ENCODE measurements around the gene RANBP17. TPM values are rescaled to one million over a fixed set of nuclear protein-coding genes. Genes with fewer than 3 reads are reported as not detected.
"Not testable (repeated sequence)": the region's sequence is repeated elsewhere in the genome, so short reads cannot be mapped to it uniquely, and the experiment has no call there.

The RANBP17 gene
- total and polyA plus RNA-seq, 2 experiments from 2014 or later, result 43.8 to 53.1 TPM

DNA sequence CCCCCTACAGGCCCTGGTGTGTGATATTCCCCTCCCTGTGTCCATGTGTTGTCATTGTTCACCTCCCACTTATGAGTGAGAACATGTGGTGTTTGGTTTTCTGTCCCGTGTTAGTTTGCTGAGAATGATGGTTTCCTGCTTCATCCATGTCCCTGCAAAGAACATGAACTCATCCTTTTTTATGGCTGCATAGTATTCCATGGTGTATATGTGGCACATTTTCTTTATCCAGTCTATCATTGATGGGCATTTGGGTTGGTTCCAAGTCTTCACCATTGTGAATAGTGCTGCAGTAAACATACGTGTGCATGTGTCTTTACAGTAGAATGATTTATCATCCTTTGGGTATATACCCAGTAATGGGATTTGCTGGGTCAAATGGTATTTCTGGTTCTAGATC lies 313.1 kb downstream of the RANBP17 start:
- not testable (repeated sequence) for H3K36me3 ChIP-seq (ENCODE audit: insufficient read depth)

DNA sequence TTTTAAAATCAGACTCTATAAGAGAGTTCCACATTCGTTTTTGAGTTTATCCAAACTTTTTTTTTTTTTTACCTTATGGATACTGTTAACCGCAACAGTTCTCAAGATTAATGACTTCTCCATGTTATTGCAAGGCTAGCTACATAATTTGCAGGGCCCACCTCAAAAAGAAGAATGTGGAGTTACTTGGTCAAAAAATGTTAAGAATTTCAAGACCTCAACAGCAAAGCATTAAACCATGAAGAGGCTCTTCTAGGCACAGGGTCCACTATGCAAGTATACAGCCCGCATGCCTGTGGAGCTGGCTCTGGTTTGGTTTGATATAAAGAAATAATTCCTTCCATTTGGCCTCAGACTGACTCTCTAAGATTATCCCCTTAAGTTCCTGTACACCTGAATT lies 313.9 kb downstream of the RANBP17 start:
- peaks cover 12% of the 10 kb centered on the region; the same call in 2 of the 3 replicates for H3K36me3 Mint-ChIP-seq (ENCODE audit: low read depth)
- H3K4me3 ChIP-seq, result no peak overlapping the region
- H3K4me1 ChIP-seq (ENCODE audit: insufficient read depth), result no peaks in the 10 kb centered on the region
- DNase-seq (ENCODE audit: low spot score) (peak; percentile 28), ATAC-seq (no peak)
- H3K9me3 Mint-ChIP-seq, result no peaks in the 10 kb centered on the region; the same call in 2 of the 3 replicates
- H3K27me3 ChIP-seq (ENCODE audit: insufficient read depth), result no peaks in the 10 kb centered on the region
- H3K27ac Mint-ChIP-seq, result no peak overlapping the region
- H4K20me1 ChIP-seq (replicated peaks; ENCODE audit: insufficient read depth), result no peaks in the 10 kb centered on the region
- no peak overlapping the region for H3K4me2 ChIP-seq
- H3K36me3 ChIP-seq (ENCODE audit: insufficient read depth), result no peaks in the 10 kb centered on the region
- no peaks in the 10 kb centered on the region for H3F3A ChIP-seq (replicated peaks; ENCODE audit: low read depth)
- no peaks in the 10 kb centered on the region for H3K4me1 Mint-ChIP-seq
- no peaks in the 10 kb centered on the region for H3K9me2 ChIP-seq (ENCODE audit: insufficient read depth)
- H3K4me3 Mint-ChIP-seq, result no peak overlapping the region
- no peak overlapping the region for H2AFZ ChIP-seq
- H3K27ac ChIP-seq (ENCODE audit: low read depth), result no peak overlapping the region
- H3K79me2 ChIP-seq (replicated peaks; ENCODE audit: insufficient read depth), result no peaks in the 10 kb centered on the region
- H3K27me3 Mint-ChIP-seq (ENCODE audit: insufficient read depth, low read depth, poor library complexity), result no peaks in the 10 kb centered on the region
- TF ChIP-seq, protein P1, sequence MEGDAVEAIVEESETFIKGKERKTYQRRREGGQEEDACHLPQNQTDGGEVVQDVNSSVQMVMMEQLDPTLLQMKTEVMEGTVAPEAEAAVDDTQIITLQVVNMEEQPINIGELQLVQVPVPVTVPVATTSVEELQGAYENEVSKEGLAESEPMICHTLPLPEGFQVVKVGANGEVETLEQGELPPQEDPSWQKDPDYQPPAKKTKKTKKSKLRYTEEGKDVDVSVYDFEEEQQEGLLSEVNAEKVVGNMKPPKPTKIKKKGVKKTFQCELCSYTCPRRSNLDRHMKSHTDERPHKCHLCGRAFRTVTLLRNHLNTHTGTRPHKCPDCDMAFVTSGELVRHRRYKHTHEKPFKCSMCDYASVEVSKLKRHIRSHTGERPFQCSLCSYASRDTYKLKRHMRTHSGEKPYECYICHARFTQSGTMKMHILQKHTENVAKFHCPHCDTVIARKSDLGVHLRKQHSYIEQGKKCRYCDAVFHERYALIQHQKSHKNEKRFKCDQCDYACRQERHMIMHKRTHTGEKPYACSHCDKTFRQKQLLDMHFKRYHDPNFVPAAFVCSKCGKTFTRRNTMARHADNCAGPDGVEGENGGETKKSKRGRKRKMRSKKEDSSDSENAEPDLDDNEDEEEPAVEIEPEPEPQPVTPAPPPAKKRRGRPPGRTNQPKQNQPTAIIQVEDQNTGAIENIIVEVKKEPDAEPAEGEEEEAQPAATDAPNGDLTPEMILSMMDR (conservative IDR thresholded peaks at IDR 0.05; ENCODE audit: low read depth in 2 of 2), result no peak
- TF ChIP-seq CREB1 (CRISPR knock-in tag; IDR thresholded peaks at IDR 0.05; ENCODE audit: low read depth), result no peak
- TF ChIP-seq STAT1 (IDR thresholded peaks at IDR 0.05; ENCODE audit: unreplicated experiment), result no peak
- TF ChIP-seq, protein P2, sequence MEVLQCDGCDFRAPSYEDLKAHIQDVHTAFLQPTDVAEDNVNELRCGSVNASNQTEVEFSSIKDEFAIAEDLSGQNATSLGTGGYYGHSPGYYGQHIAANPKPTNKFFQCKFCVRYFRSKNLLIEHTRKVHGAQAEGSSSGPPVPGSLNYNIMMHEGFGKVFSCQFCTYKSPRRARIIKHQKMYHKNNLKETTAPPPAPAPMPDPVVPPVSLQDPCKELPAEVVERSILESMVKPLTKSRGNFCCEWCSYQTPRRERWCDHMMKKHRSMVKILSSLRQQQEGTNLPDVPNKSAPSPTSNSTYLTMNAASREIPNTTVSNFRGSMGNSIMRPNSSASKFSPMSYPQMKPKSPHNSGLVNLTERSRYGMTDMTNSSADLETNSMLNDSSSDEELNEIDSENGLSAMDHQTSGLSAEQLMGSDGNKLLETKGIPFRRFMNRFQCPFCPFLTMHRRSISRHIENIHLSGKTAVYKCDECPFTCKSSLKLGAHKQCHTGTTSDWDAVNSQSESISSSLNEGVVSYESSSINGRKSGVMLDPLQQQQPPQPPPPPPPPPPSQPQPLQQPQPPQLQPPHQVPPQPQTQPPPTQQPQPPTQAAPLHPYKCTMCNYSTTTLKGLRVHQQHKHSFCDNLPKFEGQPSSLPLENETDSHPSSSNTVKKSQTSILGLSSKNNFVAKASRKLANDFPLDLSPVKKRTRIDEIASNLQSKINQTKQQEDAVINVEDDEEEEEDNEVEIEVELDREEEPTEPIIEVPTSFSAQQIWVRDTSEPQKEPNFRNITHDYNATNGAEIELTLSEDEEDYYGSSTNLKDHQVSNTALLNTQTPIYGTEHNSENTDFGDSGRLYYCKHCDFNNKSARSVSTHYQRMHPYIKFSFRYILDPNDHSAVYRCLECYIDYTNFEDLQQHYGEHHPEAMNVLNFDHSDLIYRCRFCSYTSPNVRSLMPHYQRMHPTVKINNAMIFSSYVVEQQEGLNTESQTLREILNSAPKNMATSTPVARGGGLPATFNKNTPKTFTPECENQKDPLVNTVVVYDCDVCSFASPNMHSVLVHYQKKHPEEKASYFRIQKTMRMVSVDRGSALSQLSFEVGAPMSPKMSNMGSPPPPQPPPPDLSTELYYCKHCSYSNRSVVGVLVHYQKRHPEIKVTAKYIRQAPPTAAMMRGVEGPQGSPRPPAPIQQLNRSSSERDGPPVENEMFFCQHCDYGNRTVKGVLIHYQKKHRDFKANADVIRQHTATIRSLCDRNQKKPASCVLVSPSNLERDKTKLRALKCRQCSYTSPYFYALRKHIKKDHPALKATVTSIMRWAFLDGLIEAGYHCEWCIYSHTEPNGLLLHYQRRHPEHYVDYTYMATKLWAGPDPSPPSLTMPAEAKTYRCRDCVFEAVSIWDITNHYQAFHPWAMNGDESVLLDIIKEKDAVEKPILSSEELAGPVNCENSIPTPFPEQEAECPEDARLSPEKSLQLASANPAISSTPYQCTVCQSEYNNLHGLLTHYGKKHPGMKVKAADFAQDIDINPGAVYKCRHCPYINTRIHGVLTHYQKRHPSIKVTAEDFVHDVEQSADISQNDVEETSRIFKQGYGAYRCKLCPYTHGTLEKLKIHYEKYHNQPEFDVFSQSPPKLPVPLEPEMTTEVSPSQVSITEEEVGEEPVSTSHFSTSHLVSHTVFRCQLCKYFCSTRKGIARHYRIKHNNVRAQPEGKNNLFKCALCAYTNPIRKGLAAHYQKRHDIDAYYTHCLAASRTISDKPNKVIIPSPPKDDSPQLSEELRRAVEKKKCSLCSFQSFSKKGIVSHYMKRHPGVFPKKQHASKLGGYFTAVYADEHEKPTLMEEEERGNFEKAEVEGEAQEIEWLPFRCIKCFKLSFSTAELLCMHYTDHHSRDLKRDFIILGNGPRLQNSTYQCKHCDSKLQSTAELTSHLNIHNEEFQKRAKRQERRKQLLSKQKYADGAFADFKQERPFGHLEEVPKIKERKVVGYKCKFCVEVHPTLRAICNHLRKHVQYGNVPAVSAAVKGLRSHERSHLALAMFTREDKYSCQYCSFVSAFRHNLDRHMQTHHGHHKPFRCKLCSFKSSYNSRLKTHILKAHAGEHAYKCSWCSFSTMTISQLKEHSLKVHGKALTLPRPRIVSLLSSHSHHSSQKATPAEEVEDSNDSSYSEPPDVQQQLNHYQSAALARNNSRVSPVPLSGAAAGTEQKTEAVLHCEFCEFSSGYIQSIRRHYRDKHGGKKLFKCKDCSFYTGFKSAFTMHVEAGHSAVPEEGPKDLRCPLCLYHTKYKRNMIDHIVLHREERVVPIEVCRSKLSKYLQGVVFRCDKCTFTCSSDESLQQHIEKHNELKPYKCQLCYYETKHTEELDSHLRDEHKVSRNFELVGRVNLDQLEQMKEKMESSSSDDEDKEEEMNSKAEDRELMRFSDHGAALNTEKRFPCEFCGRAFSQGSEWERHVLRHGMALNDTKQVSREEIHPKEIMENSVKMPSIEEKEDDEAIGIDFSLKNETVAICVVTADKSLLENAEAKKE (CRISPR knock-in tag; IDR thresholded peaks at IDR 0.05), result no peak
- no peak for TF ChIP-seq JUNB (IDR thresholded peaks at IDR 0.05; ENCODE audit: unreplicated experiment)
- no peak for TF ChIP-seq EZH2 (IDR thresholded peaks at IDR 0.05; ENCODE audit: low read depth, unreplicated experiment)
- TF ChIP-seq, protein P3, sequence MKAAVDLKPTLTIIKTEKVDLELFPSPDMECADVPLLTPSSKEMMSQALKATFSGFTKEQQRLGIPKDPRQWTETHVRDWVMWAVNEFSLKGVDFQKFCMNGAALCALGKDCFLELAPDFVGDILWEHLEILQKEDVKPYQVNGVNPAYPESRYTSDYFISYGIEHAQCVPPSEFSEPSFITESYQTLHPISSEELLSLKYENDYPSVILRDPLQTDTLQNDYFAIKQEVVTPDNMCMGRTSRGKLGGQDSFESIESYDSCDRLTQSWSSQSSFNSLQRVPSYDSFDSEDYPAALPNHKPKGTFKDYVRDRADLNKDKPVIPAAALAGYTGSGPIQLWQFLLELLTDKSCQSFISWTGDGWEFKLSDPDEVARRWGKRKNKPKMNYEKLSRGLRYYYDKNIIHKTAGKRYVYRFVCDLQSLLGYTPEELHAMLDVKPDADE (IDR thresholded peaks at IDR 0.05), result no peak
- TF ChIP-seq EZH2phosphoT487 (IDR thresholded peaks at IDR 0.05; ENCODE audit: unreplicated experiment), result no peak
- TF ChIP-seq ZNF114 (CRISPR knock-in tag; IDR thresholded peaks at IDR 0.05), result no peak
- TF ChIP-seq ZNF331 (CRISPR knock-in tag; IDR thresholded peaks at IDR 0.05; ENCODE audit: low read depth), result no peak
- TF ChIP-seq POLR2AphosphoS5 (IDR thresholded peaks at IDR 0.05; ENCODE audit: low read depth), result no peak
- no peak for TF ChIP-seq NANOG (IDR thresholded peaks at IDR 0.05; ENCODE audit: borderline replicate concordance)

More for the DNA sequence above, 313.1 kb downstream of the RANBP17 start:
- H3K27ac ChIP-seq (ENCODE audit: low read depth); H3K4me2 ChIP-seq; ATAC-seq; H2AFZ ChIP-seq; H3K4me1 Mint-ChIP-seq; H3K9me3 Mint-ChIP-seq; H3K4me1 ChIP-seq (ENCODE audit: insufficient read depth); H4K20me1 ChIP-seq (replicated peaks; ENCODE audit: insufficient read depth); H3F3A ChIP-seq (replicated peaks; ENCODE audit: low read depth); DNase-seq (ENCODE audit: low spot score); H3K27me3 ChIP-seq (ENCODE audit: insufficient read depth); H3K4me3 ChIP-seq; H3K27ac Mint-ChIP-seq; H3K27me3 Mint-ChIP-seq (ENCODE audit: insufficient read depth, low read depth, poor library complexity); H3K9me2 ChIP-seq (ENCODE audit: insufficient read depth); H3K4me3 Mint-ChIP-seq; H3K79me2 ChIP-seq (replicated peaks; ENCODE audit: insufficient read depth): not testable (repeated sequence)
- peaks cover 12% of the 10 kb centered on the region; the same call in 2 of the 3 replicates for H3K36me3 Mint-ChIP-seq (ENCODE audit: low read depth)

Measured in GM23338 (cell line).